Panc1 (cell line): ENCODE data around the gene ADGRV1. TPM values are rescaled to one million over a fixed set of nuclear protein-coding genes. Genes with fewer than 3 reads are reported as not detected.

ENCODE experiments used
- ATAC-seq: fragments of 200-7000 bp; cut with Tn5 transposase; 2 replicates; pipeline ENCODE4 v1.9.1; 2020; ENCODE audit warnings: mild to moderate bottlenecking, moderate library complexity
- BruUV-seq: library from RNA; stranded (reverse); fragments of 400-500 nt; replicated peaks from 2 replicates; lab custom pipeline; 2021; lab: Mats Ljungman, UMichigan
- CTCF ChIA-PET: fragments of 300-600 bp; sonication (Branson Sonifier 250); formaldehyde crosslinking; loops from one replicate; lab custom pipeline; 2022; ENCODE audit warnings: antibody characterized with exemption; lab: Charles Lee
- POLR2A ChIA-PET: fragments of 300-600 bp; sonication (Branson Sonifier 250); formaldehyde crosslinking; loops from one replicate; lab custom pipeline; 2022; ENCODE audit warnings: antibody characterized with exemption; lab: Charles Lee
- DNase-seq: peaks from one replicate; pipeline ENCODE4 v3.0.0-alpha.2; 2010; ENCODE audit warnings: low read depth, low spot score
- H3K27ac ChIP-seq: 2 replicates; pipeline ENCODE4 v1.5.1; 2011; ENCODE audit warnings: mild to moderate bottlenecking, low read length, inconsistent platforms
- H3K27me3 ChIP-seq: fragments of 200-500 bp; sonication (Bioruptor generic); 2 replicates; pipeline ENCODE4 v1.6.0; 2014; ENCODE audit warnings: low read length, inconsistent platforms; ENCODE audit not compliant: control insufficient read depth, insufficient read depth
- H3K36me3 ChIP-seq: fragments of 200-500 bp; sonication (Bioruptor generic); 2 replicates; pipeline ENCODE4 v1.5.1; 2014; ENCODE audit warnings: inconsistent platforms, mild to moderate bottlenecking, low read length, moderate library complexity; ENCODE audit not compliant: control insufficient read depth, insufficient read depth
- H3K4me1 ChIP-seq: 2 replicates; pipeline ENCODE4 v1.5.1; 2011; ENCODE audit warnings: inconsistent platforms, mild to moderate bottlenecking, low read length, moderate library complexity; ENCODE audit not compliant: control insufficient read depth, insufficient read depth
- H3K4me3 ChIP-seq, 2 experiments: 2 replicates each; pipeline ENCODE4 v1.5.1; 2011 to 2012; ENCODE audit warnings: low read depth in 2 of 2, low read length in 2 of 2, mild to moderate bottlenecking in 2 of 2, inconsistent platforms in 1 of 2, moderate library complexity in 1 of 2
- H3K9me3 ChIP-seq: fragments of 200-500 bp; sonication (Bioruptor generic); 2 replicates; pipeline ENCODE4 v1.5.1; 2014; ENCODE audit warnings: low read depth, mild to moderate bottlenecking, inconsistent platforms, low read length, moderate library complexity; ENCODE audit not compliant: control insufficient read depth, insufficient read depth
- POLR2AphosphoS5 ChIP-seq: IDR thresholded peaks from 2 replicates; pipeline ENCODE4 v1.6.1; 2012; ENCODE audit warnings: mild to moderate bottlenecking, low read depth, low read length, moderate library complexity
- SIN3A ChIP-seq: IDR thresholded peaks from 2 replicates; pipeline ENCODE4 v1.6.1; 2012; ENCODE audit warnings: low read depth, mild to moderate bottlenecking, low read length, moderate library complexity, borderline replicate concordance; ENCODE audit not compliant: insufficient read depth
- TCF7L2 ChIP-seq: IDR thresholded peaks from 2 replicates; pipeline ENCODE4 v1.6.1; 2011; ENCODE audit warnings: mild to moderate bottlenecking, low read depth, low read length, inconsistent platforms
- in situ Hi-C: cut with HindIII; loops from 2 replicates; pipeline ENCODE4 v1.10.0; 2016; ENCODE audit warnings: low sequenced_read_pairs, low pct_unique_long_range_greater_than_20kb
- intact Hi-C: fragments of 100-400 bp; cut with micrococcal nuclease; formaldehyde crosslinking; loops from one replicate; pipeline ENCODE4 v1.10.0; 2022; ENCODE audit not compliant: unreplicated experiment
- total RNA-seq: library from RNA; stranded (reverse); gene quantifications from one replicate; pipeline ENCODE4 v1.2.1, GENCODE V29; 2021; ENCODE audit not compliant: unreplicated experiment
- TF ChIP-seq, protein P1 (sequence below): fragments of 450-650 bp; IDR thresholded peaks from 2 replicates; pipeline ENCODE4 v1.5.1; 2017; ENCODE audit warnings: mild to moderate bottlenecking
- TF ChIP-seq, protein P2 (sequence below), 2 experiments: IDR thresholded peaks; 2 replicates each; pipeline ENCODE4 v1.6.1; 2011 to 2012; ENCODE audit warnings: low read depth in 2 of 2, control low read depth in 1 of 2, low read length in 1 of 2, mild to moderate bottlenecking in 1 of 2, moderate library complexity in 1 of 2; ENCODE audit not compliant: insufficient read depth in 1 of 2

ADGRV1 gene
- total RNA-seq, 1 experiment from 2014 or later, result 0.49 TPM

DNA sequence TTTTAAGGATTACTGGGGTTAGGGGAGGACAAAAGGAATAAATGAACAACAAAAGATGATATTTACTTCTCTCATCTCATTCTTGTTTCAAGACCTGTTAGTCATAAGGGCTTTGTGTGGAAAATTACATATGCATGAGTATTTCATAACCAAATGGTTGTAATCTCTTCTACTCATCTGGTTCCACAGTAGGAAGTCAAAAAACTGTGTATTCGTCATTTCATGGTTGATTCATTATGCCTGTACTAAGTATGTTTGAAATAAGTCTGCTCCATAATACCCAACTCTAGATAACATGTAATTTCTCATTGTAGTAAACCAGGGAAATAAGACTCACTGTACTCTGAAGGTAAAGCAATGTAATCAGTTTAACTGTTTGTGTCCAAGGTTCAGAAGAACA, 611.7 kb downstream of the ADGRV1 start:
- TF ChIP-seq POLR2AphosphoS5 (no peak), SIN3A (no peak), TCF7L2 (no peak)
- TF ChIP-seq, protein P1, sequence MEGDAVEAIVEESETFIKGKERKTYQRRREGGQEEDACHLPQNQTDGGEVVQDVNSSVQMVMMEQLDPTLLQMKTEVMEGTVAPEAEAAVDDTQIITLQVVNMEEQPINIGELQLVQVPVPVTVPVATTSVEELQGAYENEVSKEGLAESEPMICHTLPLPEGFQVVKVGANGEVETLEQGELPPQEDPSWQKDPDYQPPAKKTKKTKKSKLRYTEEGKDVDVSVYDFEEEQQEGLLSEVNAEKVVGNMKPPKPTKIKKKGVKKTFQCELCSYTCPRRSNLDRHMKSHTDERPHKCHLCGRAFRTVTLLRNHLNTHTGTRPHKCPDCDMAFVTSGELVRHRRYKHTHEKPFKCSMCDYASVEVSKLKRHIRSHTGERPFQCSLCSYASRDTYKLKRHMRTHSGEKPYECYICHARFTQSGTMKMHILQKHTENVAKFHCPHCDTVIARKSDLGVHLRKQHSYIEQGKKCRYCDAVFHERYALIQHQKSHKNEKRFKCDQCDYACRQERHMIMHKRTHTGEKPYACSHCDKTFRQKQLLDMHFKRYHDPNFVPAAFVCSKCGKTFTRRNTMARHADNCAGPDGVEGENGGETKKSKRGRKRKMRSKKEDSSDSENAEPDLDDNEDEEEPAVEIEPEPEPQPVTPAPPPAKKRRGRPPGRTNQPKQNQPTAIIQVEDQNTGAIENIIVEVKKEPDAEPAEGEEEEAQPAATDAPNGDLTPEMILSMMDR, result no peak
- TF ChIP-seq, protein P2, sequence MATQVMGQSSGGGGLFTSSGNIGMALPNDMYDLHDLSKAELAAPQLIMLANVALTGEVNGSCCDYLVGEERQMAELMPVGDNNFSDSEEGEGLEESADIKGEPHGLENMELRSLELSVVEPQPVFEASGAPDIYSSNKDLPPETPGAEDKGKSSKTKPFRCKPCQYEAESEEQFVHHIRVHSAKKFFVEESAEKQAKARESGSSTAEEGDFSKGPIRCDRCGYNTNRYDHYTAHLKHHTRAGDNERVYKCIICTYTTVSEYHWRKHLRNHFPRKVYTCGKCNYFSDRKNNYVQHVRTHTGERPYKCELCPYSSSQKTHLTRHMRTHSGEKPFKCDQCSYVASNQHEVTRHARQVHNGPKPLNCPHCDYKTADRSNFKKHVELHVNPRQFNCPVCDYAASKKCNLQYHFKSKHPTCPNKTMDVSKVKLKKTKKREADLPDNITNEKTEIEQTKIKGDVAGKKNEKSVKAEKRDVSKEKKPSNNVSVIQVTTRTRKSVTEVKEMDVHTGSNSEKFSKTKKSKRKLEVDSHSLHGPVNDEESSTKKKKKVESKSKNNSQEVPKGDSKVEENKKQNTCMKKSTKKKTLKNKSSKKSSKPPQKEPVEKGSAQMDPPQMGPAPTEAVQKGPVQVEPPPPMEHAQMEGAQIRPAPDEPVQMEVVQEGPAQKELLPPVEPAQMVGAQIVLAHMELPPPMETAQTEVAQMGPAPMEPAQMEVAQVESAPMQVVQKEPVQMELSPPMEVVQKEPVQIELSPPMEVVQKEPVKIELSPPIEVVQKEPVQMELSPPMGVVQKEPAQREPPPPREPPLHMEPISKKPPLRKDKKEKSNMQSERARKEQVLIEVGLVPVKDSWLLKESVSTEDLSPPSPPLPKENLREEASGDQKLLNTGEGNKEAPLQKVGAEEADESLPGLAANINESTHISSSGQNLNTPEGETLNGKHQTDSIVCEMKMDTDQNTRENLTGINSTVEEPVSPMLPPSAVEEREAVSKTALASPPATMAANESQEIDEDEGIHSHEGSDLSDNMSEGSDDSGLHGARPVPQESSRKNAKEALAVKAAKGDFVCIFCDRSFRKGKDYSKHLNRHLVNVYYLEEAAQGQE (IDR thresholded peaks at IDR 0.05; ENCODE audit: insufficient read depth in 1 of 2, low read depth in 2 of 2, low read length in 1 of 2), result no peak
- ATAC-seq (no peak), DNase-seq (no peak)
- Histone ChIP-seq H3K9me3 (no peaks in the 10 kb centered on the region), H3K4me3 (no peak overlapping the region), H3K27ac (no peak overlapping the region), H3K36me3 (no peaks in the 10 kb centered on the region), H3K27me3 (no peaks in the 10 kb centered on the region), H3K4me1 (no peaks in the 10 kb centered on the region)
- in situ Hi-C loops (no loop called here), intact Hi-C loops (no loop called here)
- BruUV-seq, result no TSS peak
- CTCF ChIA-PET, result no interaction called here
- POLR2A ChIA-PET, result no interaction called here

DNA sequence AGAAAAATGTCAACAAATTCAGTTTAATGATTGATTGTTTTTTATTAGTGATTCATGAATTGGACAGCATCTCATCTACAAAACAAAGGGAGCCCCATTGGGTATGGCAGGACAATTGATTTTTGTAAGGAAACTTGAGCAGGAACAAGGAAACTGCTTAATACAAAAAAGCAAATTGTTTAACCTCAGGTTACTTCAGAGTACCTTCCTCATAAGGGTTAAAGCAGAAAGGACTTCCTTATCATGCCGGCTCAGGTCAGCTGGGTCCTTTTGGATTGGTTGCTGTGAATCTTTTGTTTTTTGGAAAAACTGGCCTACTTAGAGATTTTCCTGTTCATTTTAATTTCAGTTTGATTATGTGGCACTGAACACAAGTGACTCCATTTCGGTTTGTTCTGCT, 612.7 kb downstream of the ADGRV1 start:
- no peaks in the 10 kb centered on the region for H3K4me1 ChIP-seq
- in situ Hi-C loops (no loop called here), intact Hi-C loops (no loop called here)
- H3K4me3 ChIP-seq, result no peak overlapping the region
- DNase-seq, result no peak
- ATAC-seq, result no peak
- H3K27ac ChIP-seq, result no peak overlapping the region
- ChIA-PET POLR2A (no interaction called here), CTCF (no interaction called here)
- H3K9me3 ChIP-seq, result no peaks in the 10 kb centered on the region
- no peaks in the 10 kb centered on the region for H3K27me3 ChIP-seq
- TF ChIP-seq SIN3A (no peak), TCF7L2 (no peak), POLR2AphosphoS5 (no peak)
- TF ChIP-seq, protein P2 (IDR thresholded peaks at IDR 0.05; ENCODE audit: insufficient read depth in 1 of 2, low read depth in 2 of 2, low read length in 1 of 2), result no peak
- TF ChIP-seq, protein P1, result no peak
- BruUV-seq, result no TSS peak
- H3K36me3 ChIP-seq, result no peaks in the 10 kb centered on the region
